Liver (tissue), 9 donors: Measurements from ENCODE around the gene VGLL4. TPM values are rescaled to one million over a fixed set of nuclear protein-coding genes. Genes with fewer than 3 reads are reported as not detected.

Source experiments
- DNase-seq: peaks from one replicate; pipeline ENCODE4 v3.0.0-alpha.2; 2017; ENCODE audit warnings: low spot score
- H3K27ac ChIP-seq, 2 donors: one replicate each; pipeline ENCODE4 v1.7.0; 2013; ENCODE audit warnings: inconsistent platforms in 2 of 2, low read length in 2 of 2, control low read depth in 1 of 2, low read depth in 1 of 2, mild to moderate bottlenecking in 1 of 2
- H3K27me3 ChIP-seq, 4 donors: one replicate each; pipeline versions ENCODE4 v1.6.1 to v1.7.0; 2013; ENCODE audit warnings: low read length in 3 of 4, inconsistent platforms in 1 of 4, mild to moderate bottlenecking in 1 of 4, moderate library complexity in 1 of 4; ENCODE audit not compliant: control insufficient read depth in 4 of 4, insufficient read depth in 4 of 4
- H3K36me3 ChIP-seq, 4 donors: one replicate each; pipeline versions ENCODE4 v1.6.1 to v1.7.0; 2013; ENCODE audit warnings: low read length in 3 of 4, mild to moderate bottlenecking in 3 of 4, low read depth in 1 of 4, moderate library complexity in 1 of 4; ENCODE audit not compliant: control insufficient read depth in 4 of 4, insufficient read depth in 3 of 4
- H3K4me1 ChIP-seq, 4 donors: one replicate each; pipeline versions ENCODE4 v1.6.1 to v1.7.0; 2013; ENCODE audit warnings: low read length in 3 of 4, mild to moderate bottlenecking in 3 of 4, moderate library complexity in 1 of 4; ENCODE audit not compliant: control insufficient read depth in 4 of 4, insufficient read depth in 4 of 4
- H3K4me3 ChIP-seq, 3 donors: one replicate each; pipeline versions ENCODE4 v1.6.1 to v1.7.0; 2013; ENCODE audit warnings: low read length in 3 of 3, control low read depth in 1 of 3, low read depth in 1 of 3, mild to moderate bottlenecking in 1 of 3
- H3K9ac ChIP-seq, 2 donors: one replicate each; pipeline ENCODE4 v1.7.0; 2013; ENCODE audit warnings: low read length in 2 of 2, mild to moderate bottlenecking in 2 of 2, moderate library complexity in 2 of 2, control low read depth in 1 of 2, low read depth in 1 of 2
- H3K9me3 ChIP-seq, 4 donors: one replicate each; pipeline versions ENCODE4 v1.6.1 to v1.7.0; 2013; ENCODE audit warnings: low read length in 3 of 4; ENCODE audit not compliant: control insufficient read depth in 4 of 4
- FOXA1 ChIP-seq: IDR thresholded peaks from 2 replicates; pipeline ENCODE4 v1.6.1; 2016; ENCODE audit warnings: antibody characterized with exemption
- FOXA2 ChIP-seq: IDR thresholded peaks from 2 replicates; pipeline ENCODE4 v1.6.1; 2016; ENCODE audit warnings: antibody characterized with exemption
- GABPA ChIP-seq, 2 donors: IDR thresholded peaks in 1 of 2; conservative IDR thresholded peaks in 1 of 2; 2 replicates each; pipeline ENCODE4 v1.6.1; 2016; ENCODE audit warnings: antibody characterized with exemption in 2 of 2, mild to moderate bottlenecking in 1 of 2, moderate library complexity in 1 of 2
- JUND ChIP-seq, 2 donors: IDR thresholded peaks; 2 replicates each; pipeline ENCODE4 v1.6.1; 2016; ENCODE audit warnings: antibody characterized with exemption in 2 of 2
- NR2F2 ChIP-seq: IDR thresholded peaks from 2 replicates; pipeline ENCODE4 v1.6.1; 2016; ENCODE audit warnings: antibody characterized with exemption
- RAD21 ChIP-seq, 2 donors: IDR thresholded peaks; 2 replicates each; pipeline ENCODE4 v1.6.1; 2016; ENCODE audit warnings: antibody characterized with exemption in 2 of 2, mild to moderate bottlenecking in 2 of 2
- RXRA ChIP-seq, 2 donors: IDR thresholded peaks; 2 replicates each; pipeline ENCODE4 v1.6.1; 2017 to 2018; ENCODE audit warnings: antibody characterized with exemption in 2 of 2, mild to moderate bottlenecking in 1 of 2
- SP1 ChIP-seq: IDR thresholded peaks from 2 replicates; pipeline ENCODE4 v1.6.1; 2018; ENCODE audit warnings: antibody characterized with exemption, mild to moderate bottlenecking
- TAF1 ChIP-seq: conservative IDR thresholded peaks from 2 replicates; pipeline ENCODE4 v1.6.1; 2016; ENCODE audit warnings: antibody characterized with exemption, mild to moderate bottlenecking
- WGBS: extraction: QIAGEN DNeasy Blood & Tissue Kit; methylation state at CpG from one replicate; pipeline ENCODE4 v1.1.7; 2013; 5-methylcytosine and 5-hydroxymethylcytosine counted together
- polyA plus RNA-seq, 2 donors: library from polyadenylated mRNA; stranded (reverse) in 1 of 2; unstranded in 1 of 2; fragments of 200-250 nt in 1 of 2; fragments of >200 nt in 1 of 2; fragmentation: Nextera tagmentation in 1 of 2; extraction: Ambion mirVana in 1 of 2; gene quantifications; one replicate each; pipeline versions ENCODE4 v1.2.1 to v1.2.3, GENCODE V29; 2013 to 2015
- total RNA-seq, 2 donors: library from RNA; depleted of rRNA; stranded (reverse); fragments of >200 nt; gene quantifications; one replicate each; pipeline ENCODE4 v1.2.3, GENCODE V29; 2014
- TF ChIP-seq, protein P1 (sequence below): IDR thresholded peaks from 2 replicates; pipeline ENCODE4 v1.6.1; 2016; ENCODE audit warnings: antibody characterized with exemption
- TF ChIP-seq, protein P2 (sequence below): fragments of 150-350 bp; IDR thresholded peaks from 2 replicates; pipeline ENCODE4 v1.5.1; 2017; ENCODE audit warnings: improper control_type of control experiment, low read depth, low read length; ENCODE audit not compliant: missing input control
- TF ChIP-seq, protein P3 (sequence below): IDR thresholded peaks from 2 replicates; pipeline ENCODE4 v1.6.1; 2016; ENCODE audit warnings: antibody characterized with exemption
- TF ChIP-seq, protein P4 (sequence below): IDR thresholded peaks from 2 replicates; pipeline ENCODE4 v1.6.1; 2016; ENCODE audit warnings: antibody characterized with exemption, mild to moderate bottlenecking
- donor health status: healthy.
- donor health status: healthy.
- donor health status: healthy.
- donor health status: healthy.
- donor health status: healthy.

VGLL4 gene
- total and polyA plus RNA-seq, 4 donors = 7.2 to 27.9 (median 13.0) TPM

DNA sequence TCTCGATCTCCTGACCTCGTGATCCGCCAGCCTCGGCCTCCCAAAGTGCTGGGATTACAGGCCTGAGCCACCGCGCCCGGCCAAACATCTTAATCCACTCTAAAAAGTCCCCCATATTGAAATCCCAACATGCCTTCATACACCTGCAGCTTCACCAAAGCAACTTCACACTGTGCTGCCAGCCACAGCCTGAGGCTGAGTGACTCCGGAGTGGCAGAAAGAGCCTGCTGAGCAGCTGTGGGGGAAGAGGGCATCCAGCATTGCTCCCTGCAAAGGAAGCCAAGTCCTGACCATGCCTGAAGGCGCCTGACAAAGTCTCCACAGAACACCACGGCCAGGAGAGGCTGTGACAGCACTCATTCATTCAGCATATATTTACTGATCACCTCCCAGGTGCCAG lies 21.6 kb upstream of the VGLL4 start:
- no peak for TF ChIP-seq NR2F2
- TF ChIP-seq JUND (IDR thresholded peaks at IDR 0.05) = no peak
- no peak for TF ChIP-seq RAD21 (IDR thresholded peaks at IDR 0.05)
- no peak for TF ChIP-seq RXRA (IDR thresholded peaks at IDR 0.05)
- no peaks in the 10 kb centered on the region for H3K27me3 ChIP-seq
- no peak for DNase-seq
- whole genome bisulfite sequencing = 95% methylated on average over 9 of the region's 10 CpGs
- H3K9me3 ChIP-seq = no peaks in the 10 kb centered on the region
- H3K27ac ChIP-seq = no peak overlapping the region
- H3K9ac ChIP-seq = no peak overlapping the region
- H3K36me3 ChIP-seq = no peaks in the 10 kb centered on the region
- peaks cover 0 to 8% (median 2%) of the 10 kb centered on the region in 4 donors for H3K4me1 ChIP-seq
- no peak overlapping the region for H3K4me3 ChIP-seq

DNA sequence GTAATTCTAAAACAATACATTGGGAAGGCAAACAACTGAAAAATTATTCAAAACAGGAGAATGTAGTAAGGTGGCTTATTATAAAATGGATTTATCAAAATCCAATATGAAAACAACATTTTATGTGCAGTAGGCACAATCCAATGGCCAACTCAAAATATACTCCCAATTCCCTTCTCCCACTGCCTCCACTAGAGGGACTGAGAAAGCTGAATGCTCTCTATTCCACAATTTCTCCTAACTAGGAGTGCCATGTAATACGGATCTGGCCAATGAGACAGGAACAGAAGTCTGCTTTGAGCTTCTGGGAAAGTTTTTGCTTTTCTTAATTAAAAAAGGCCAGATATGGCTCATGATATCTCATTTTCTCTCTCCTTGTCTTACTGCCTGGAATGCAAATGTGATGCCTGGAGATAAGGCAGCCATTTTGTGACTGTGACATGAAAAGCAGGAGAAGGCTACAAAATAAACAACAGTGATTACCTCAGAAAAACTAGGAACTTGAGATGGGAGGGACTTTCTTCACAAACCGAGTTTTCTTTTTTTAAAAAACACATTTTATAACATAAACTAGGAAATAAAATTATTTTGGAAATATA lies 18.8 kb upstream of the VGLL4 start:
- H3K9ac ChIP-seq = no peak overlapping the region
- no peak overlapping the region for H3K27ac ChIP-seq
- no peaks in the 10 kb centered on the region for H3K9me3 ChIP-seq
- H3K4me3 ChIP-seq = no peak overlapping the region
- H3K36me3 ChIP-seq = no peaks in the 10 kb centered on the region
- TF ChIP-seq, protein P1, sequence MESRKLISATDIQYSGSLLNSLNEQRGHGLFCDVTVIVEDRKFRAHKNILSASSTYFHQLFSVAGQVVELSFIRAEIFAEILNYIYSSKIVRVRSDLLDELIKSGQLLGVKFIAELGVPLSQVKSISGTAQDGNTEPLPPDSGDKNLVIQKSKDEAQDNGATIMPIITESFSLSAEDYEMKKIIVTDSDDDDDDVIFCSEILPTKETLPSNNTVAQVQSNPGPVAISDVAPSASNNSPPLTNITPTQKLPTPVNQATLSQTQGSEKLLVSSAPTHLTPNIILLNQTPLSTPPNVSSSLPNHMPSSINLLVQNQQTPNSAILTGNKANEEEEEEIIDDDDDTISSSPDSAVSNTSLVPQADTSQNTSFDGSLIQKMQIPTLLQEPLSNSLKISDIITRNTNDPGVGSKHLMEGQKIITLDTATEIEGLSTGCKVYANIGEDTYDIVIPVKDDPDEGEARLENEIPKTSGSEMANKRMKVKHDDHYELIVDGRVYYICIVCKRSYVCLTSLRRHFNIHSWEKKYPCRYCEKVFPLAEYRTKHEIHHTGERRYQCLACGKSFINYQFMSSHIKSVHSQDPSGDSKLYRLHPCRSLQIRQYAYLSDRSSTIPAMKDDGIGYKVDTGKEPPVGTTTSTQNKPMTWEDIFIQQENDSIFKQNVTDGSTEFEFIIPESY = no peak
- TF ChIP-seq JUND (IDR thresholded peaks at IDR 0.05) (no peak), TAF1 (no peak), RAD21 (IDR thresholded peaks at IDR 0.05) (peak; percentile 24 to 63)
- TF ChIP-seq, protein P2, sequence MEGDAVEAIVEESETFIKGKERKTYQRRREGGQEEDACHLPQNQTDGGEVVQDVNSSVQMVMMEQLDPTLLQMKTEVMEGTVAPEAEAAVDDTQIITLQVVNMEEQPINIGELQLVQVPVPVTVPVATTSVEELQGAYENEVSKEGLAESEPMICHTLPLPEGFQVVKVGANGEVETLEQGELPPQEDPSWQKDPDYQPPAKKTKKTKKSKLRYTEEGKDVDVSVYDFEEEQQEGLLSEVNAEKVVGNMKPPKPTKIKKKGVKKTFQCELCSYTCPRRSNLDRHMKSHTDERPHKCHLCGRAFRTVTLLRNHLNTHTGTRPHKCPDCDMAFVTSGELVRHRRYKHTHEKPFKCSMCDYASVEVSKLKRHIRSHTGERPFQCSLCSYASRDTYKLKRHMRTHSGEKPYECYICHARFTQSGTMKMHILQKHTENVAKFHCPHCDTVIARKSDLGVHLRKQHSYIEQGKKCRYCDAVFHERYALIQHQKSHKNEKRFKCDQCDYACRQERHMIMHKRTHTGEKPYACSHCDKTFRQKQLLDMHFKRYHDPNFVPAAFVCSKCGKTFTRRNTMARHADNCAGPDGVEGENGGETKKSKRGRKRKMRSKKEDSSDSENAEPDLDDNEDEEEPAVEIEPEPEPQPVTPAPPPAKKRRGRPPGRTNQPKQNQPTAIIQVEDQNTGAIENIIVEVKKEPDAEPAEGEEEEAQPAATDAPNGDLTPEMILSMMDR = peak; percentile 36
- 93% methylated on average over 2 of the region's 2 CpGs for WGBS
- no peaks in the 10 kb centered on the region for H3K27me3 ChIP-seq
- H3K4me1 ChIP-seq = peaks cover 0 to 16% (median 7%) of the 10 kb centered on the region in 4 donors
- no peak for DNase-seq

DNA sequence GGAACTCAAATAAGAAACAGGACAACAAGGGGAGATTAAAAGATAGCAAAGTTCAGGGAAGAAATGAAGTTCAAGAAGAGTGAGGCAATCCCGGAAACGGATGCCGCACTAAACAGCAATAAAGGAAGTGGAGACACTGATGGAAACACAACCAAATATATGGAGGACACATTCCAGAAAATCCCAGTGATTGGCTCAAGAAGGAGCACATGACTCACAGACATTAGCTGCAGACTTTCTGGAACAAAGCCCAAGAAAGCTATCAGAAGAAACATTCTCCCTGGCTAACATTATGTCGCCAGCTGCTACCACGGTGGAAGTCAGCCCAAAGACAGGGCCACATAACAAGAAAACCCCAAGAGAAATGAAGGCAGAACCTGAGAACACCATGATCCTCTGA lies 18.1 kb upstream of the VGLL4 start:
- Histone ChIP-seq H3K9me3 (no peaks in the 10 kb centered on the region), H3K4me1 (peaks cover 0 to 16% (median 7%) of the 10 kb centered on the region in 4 donors), H3K9ac (no peak overlapping the region), H3K36me3 (no peaks in the 10 kb centered on the region), H3K27me3 (no peaks in the 10 kb centered on the region), H3K27ac (no peak overlapping the region), H3K4me3 (no peak overlapping the region)
- WGBS = 73% methylated on average over 5 of the region's 5 CpGs
- TF ChIP-seq, protein P3, sequence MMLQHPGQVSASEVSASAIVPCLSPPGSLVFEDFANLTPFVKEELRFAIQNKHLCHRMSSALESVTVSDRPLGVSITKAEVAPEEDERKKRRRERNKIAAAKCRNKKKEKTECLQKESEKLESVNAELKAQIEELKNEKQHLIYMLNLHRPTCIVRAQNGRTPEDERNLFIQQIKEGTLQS = no peak
- TF ChIP-seq RAD21 (IDR thresholded peaks at IDR 0.05) (no peak), FOXA2 (no peak), GABPA (IDR thresholded peaks at IDR 0.05 in 1 of 2, conservative IDR thresholded peaks at IDR 0.05 in 1 of 2) (no peak), SP1 (no peak), RXRA (IDR thresholded peaks at IDR 0.05) (no peak), NR2F2 (no peak), FOXA1 (no peak), TAF1 (no peak)
- TF ChIP-seq, protein P2 = no peak
- TF ChIP-seq, protein P4, sequence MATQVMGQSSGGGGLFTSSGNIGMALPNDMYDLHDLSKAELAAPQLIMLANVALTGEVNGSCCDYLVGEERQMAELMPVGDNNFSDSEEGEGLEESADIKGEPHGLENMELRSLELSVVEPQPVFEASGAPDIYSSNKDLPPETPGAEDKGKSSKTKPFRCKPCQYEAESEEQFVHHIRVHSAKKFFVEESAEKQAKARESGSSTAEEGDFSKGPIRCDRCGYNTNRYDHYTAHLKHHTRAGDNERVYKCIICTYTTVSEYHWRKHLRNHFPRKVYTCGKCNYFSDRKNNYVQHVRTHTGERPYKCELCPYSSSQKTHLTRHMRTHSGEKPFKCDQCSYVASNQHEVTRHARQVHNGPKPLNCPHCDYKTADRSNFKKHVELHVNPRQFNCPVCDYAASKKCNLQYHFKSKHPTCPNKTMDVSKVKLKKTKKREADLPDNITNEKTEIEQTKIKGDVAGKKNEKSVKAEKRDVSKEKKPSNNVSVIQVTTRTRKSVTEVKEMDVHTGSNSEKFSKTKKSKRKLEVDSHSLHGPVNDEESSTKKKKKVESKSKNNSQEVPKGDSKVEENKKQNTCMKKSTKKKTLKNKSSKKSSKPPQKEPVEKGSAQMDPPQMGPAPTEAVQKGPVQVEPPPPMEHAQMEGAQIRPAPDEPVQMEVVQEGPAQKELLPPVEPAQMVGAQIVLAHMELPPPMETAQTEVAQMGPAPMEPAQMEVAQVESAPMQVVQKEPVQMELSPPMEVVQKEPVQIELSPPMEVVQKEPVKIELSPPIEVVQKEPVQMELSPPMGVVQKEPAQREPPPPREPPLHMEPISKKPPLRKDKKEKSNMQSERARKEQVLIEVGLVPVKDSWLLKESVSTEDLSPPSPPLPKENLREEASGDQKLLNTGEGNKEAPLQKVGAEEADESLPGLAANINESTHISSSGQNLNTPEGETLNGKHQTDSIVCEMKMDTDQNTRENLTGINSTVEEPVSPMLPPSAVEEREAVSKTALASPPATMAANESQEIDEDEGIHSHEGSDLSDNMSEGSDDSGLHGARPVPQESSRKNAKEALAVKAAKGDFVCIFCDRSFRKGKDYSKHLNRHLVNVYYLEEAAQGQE = no peak
- no peak for DNase-seq
